ENCODE measurements around the gene ATP1A1.

Gene ATP1A1

DNA sequence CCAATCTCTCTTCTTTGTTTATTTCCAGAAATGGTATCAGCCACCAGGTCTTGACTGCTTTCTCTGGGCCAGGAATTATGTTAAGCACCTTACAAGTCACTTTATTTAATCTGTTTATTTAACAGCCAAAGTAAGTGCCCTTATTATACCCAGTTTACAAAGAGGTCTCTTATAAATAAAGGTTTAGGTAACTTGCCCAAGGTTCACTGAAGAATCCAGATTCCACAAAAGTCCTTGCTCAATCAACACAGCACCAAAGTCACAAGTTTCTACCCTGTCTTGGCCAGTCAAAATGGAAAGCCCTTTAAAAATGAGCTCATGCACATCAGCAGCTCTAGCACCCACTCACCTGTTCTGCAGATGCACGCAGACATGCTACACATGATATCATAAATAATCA lies 28.0 kb upstream of the ATP1A1 start:
- no peak for DNase-seq (ENCODE audit: low read depth)

DNA sequence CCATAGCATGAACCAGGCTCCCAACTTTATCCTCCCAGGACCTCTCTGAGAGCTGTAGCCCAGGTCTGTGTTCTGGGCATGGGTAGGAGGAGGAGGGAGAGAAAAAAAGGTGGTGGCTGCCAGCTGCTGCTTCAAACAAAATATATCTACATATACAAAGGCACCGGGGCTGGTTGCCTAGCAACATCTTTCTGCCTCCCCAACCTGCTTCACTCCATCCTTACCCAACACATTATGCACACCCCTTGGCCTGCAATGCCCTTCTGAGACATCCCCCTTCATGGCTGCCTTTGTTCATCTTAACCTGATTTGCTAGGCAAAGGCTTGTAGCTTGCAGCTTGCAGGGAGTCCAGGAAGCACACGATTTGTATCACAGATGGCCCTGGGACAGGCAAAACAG lies 27.2 kb upstream of the ATP1A1 start:
- peak; percentile 9 for DNase-seq (ENCODE audit: low read depth)

- DNase-seq (ENCODE audit: low read depth), result no peak
These were observed 25.9 kb upstream of the ATP1A1 start for GRCh38 chr1:116346943-116347673.

DNA sequence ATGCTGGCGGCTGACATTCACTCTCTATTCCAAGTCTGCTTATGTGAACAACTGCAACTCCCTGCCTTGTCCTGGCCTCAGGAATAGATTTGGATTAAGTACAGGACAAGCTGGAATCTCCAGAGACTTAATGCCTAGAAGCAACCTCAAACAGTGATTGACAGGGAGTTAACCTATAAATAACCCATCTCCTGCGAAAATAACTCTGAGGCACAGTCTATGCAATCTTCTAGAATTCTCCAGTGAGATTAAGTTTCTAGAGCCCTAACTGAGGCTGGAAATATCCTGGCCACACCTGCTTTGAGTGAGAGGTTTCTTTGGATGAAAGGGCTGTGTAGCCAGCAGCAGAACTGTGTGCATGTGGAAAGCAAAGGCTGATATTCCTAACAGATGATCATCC lies 25.3 kb upstream of the ATP1A1 start:
- no peak for DNase-seq (ENCODE audit: low read depth)

DNA sequence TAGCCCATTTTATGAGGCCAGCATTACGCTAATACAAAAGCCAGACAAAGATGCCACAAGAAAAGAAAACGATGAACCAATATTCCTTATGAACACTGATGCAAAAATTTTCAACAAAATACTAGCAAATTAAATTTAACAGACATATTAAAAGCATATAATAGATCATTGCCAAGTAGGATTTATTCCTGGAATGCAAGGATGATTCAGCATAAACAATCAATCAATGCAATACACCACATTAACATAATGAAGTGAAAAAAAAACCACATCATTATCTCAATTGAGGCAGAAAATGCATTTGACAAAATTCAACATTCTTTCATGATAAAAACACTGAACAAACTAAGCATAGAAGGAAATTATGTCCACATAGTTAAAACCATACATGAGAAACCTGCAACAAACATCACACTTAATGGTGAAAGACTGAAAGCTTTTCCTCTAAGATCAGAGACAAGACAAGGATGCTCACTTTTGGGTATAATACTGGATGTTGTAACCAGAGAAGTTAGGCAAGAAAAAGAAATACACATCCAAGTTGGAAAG lies 22.9 kb upstream of the ATP1A1 start:
- DNase-seq (ENCODE audit: low read depth), result no peak

DNA sequence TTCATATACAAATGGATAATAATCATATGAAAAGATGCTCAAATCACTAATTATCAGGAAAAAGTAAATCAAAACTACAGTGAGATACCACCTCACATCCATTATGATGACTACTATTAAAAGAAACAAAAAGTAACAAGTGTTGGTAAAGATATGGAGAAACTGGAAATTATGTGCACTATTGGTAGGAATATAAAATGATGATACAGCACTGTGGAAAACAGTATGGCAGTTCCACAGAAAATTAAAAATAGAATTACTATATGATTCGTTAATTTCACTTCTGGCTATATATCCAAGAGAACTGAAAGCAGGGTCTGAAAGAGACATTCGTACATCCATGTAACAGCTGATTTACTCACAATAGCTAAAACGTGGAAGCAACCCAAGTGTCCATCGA lies 21.1 kb upstream of the ATP1A1 start:
- DNase-seq (ENCODE audit: low read depth), result no peak

- DNase-seq (ENCODE audit: low read depth), result no peak
These were observed 20.7 kb upstream of the ATP1A1 start for GRCh38 chr1:116352349-116352813.

- DNase-seq (ENCODE audit: low read depth), result no peak
These were observed 19.9 kb upstream of the ATP1A1 start for GRCh38 chr1:116353155-116353554.

DNA sequence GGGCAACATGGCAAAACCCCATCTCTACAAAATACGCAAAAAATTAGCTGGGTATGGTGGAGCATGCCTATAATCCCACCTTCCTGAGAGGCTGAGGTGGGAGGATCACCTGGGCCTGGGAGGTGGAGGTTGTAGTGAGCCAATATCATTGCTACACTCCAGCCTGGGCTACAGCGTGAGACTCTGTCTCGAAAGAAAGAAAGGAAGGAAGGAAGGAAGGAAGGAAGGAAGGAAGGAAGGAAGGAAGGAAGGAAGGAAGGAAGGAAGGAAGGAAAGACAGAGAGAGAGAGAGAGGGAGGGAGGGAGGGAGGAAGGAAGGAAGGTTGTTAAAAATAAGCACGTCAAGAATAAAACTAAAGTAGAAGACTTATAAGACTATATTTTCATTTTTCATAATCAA lies 17.0 kb upstream of the ATP1A1 start:
- no peak for DNase-seq (ENCODE audit: low read depth)

DNA sequence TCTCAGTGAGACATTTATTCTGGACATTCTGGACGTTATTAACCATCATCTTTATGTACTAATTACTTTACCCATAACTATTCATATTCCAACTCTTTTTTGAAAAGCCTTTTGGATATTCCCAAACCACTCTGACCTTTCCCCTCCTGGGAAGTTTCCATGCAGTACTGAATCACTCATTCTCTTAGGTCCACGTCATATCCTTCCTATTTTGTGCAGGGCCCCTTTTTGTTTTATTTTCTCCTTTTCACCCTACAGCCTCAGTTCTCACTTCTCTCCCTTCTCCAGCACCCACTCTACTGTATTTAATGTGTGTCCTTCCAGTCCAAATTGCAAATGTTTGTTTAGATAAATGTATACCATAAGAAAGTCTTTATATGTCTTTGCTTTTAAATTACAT lies 16.4 kb upstream of the ATP1A1 start:
- DNase-seq (ENCODE audit: low read depth), result no peak

DNA sequence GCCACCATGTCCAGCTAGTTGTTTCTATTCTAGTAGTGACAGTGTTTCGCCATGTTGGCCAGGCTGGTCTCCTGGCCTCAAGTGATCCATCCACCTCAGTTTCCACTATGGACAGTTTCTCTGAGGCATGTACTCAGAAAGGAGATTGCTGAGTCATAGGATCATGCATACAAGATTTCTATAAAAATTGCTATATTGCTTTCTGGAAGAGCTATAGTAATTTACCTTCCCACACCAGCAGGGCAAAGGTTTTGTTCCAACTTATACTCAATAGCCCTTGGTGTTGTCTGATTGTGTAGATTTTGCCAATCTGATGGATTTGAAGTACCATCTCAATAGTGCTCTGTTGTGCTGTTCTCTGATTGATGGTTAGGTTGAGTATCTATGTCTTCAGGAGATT lies 15.6 kb upstream of the ATP1A1 start:
- DNase-seq (ENCODE audit: low read depth), result no peak

DNA sequence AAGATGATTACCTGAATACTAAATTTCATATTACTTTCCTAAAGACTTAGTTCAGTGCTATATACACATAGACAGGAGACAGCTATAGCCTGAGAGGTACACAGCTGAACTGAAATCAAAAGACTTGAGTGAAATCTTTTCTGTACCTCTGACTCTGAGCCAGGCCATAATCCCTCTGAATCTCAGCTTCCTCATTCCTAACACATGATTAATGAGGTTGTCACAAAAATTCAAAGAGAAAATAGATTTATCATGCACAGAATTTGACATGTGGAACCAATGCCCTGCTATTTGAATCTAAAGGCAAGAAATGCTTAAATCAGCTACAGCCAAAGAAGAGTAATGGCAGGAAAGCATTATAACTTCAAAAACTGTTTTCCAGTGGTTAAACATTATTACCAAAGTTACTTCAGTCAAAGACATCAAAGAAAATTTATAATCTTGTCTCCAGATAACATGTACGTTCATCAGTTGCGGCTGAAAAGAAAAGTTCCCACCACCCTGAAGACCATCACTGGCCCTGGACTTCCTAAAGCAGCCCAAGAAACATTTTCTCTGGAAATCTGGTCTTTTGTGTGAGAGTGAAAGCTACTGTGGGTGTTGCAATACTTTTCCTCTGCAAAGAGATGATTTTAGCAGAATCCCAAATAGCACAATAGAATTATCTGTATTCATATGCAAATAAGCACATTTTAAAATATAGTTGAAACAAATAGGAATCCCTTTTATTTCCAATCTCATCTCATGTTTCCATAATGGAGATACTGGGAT lies 13.8 kb upstream of the ATP1A1 start:
- DNase-seq (ENCODE audit: low read depth), result no peak

- DNase-seq (ENCODE audit: low read depth), result no peak
These were observed 13.2 kb upstream of the ATP1A1 start for GRCh38 chr1:116359871-116360270.

DNA sequence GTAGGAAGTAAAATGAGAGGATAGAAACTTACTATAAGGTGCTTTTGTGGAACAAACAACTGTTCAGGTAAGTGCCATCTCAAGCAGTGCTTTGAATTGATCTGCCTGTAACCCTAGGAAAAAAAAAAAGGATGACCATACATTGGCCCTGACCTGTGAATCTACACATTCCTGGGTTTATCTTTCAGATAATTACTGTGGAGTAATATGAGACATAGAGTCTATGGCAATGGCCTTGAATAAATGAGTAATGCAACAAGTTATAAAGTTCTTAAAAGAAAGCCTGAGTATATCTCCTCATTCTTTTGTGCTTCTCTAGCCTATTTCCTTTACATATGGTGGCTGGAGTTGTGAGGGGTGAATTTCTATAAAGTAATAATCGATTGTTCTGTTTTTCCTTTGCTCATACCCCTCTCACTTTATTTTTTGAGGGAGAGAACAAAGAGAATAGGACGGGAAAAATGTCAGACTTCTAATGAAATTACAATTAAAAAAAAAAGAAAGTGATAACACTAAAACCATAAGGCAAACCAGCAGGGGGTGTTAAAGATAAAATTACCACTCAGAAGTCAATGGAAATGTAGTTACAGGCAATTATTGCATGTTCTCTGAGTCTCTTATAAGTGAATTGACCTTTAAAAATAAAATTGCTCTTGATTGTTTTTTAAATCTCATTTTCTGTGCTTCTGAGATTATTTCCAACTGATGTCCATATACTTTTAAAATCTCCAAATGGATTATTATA lies 12.4 kb upstream of the ATP1A1 start:
- DNase-seq (ENCODE audit: low read depth), result no peak

DNA sequence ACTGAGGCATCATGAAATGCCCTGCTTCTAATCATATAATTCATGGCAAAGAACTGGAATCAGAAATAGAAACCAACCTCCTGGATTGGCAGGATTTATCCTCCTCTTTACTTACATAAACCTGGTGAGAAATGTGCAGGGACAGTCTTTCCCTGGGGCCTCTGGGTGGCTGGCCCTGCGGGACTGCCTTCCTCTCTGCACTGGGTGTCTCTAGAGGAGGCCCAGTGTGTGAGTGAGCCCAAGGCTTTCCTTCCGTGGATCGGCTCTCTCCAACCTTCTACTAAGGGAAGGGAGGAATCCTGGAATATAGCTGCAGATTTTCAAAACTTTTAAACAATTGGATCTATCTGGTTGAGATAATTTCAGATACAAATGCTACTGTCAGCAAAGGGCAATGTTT lies 11.4 kb upstream of the ATP1A1 start:
- no peak for DNase-seq (ENCODE audit: low read depth)

DNA sequence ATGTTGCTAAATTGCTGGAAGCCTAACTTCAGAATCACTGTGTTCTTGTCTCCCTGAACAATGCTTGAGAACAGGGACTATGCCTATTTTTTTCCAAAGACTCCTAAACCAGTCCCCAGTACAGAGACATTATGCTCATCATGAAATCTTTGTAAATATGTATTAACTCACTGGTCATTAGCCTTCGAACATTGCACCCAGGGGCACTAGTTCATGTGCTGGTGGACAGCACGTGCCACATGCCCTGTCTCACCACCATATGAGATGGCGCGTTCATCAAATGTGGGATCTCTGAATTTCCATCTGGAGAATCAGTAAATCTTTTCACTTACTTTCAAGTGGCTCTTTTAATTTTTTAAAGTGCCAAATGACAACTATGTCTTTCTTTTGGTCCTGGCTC lies 11.0 kb upstream of the ATP1A1 start:
- no peak for DNase-seq (ENCODE audit: low read depth)

DNA sequence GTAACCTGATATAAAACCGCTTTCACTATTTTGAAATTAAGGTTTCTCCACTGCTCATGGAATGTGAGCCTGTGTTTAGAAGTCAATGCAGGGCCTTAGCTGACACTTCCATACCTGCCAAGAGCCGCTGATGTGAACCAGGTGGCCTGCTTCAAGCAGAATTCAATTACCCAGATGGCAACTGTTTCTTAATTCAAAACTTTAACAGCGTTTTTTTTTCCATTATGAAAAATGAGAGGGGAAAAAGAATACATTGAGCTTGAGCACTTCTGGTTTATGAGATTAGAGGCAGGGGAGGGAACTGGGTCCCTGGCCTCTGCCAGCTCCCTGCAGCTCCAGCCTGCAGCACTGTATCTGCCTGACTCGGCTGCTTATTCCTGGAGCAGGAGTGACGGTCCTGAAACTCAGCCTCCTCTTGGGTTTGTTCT lies 7.7 kb upstream of the ATP1A1 start:
- no peak for DNase-seq (ENCODE audit: low read depth)

GRCh38 chr1:116365857-116366256 lies 7.2 kb upstream of the ATP1A1 start:
- no peak for DNase-seq (ENCODE audit: low read depth)

GRCh38 chr1:116367256-116367945 lies 5.6 kb upstream of the ATP1A1 start:
- DNase-seq (ENCODE audit: low read depth), result no peak

- DNase-seq (ENCODE audit: low read depth), result no peak
These were observed 4.8 kb upstream of the ATP1A1 start for GRCh38 chr1:116368241-116368640.

GRCh38 chr1:116370181-116370580 lies 2.9 kb upstream of the ATP1A1 start:
- no peak for DNase-seq (ENCODE audit: low read depth)

- no peak for DNase-seq (ENCODE audit: low read depth)
These were observed 1.3 kb upstream of the ATP1A1 start for GRCh38 chr1:116371752-116372151.

Data from activated T-helper 1 cell treated with Interleukin-2 at 50 U/mL for 16 hours (primary cell).